GM18867 (cell line): ENCODE results near the gene BOLA1.
A peak's percentile ranks its signal among the peaks of the same experiment; 100 is the strongest.
"Not testable (repeated sequence)": the region's sequence is repeated elsewhere in the genome, so short reads cannot be mapped to it uniquely, and the experiment has no call there.

Experiments
- ATAC-seq: cut with Tn5 transposase; IDR thresholded peaks from one replicate; pipeline ENCODE4 v1.9.1; 2021; ENCODE audit warnings: mild to moderate bottlenecking, moderate library complexity; ENCODE audit not compliant: unreplicated experiment

BOLA1 gene, protein sequence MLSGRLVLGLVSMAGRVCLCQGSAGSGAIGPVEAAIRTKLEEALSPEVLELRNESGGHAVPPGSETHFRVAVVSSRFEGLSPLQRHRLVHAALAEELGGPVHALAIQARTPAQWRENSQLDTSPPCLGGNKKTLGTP

DNA sequence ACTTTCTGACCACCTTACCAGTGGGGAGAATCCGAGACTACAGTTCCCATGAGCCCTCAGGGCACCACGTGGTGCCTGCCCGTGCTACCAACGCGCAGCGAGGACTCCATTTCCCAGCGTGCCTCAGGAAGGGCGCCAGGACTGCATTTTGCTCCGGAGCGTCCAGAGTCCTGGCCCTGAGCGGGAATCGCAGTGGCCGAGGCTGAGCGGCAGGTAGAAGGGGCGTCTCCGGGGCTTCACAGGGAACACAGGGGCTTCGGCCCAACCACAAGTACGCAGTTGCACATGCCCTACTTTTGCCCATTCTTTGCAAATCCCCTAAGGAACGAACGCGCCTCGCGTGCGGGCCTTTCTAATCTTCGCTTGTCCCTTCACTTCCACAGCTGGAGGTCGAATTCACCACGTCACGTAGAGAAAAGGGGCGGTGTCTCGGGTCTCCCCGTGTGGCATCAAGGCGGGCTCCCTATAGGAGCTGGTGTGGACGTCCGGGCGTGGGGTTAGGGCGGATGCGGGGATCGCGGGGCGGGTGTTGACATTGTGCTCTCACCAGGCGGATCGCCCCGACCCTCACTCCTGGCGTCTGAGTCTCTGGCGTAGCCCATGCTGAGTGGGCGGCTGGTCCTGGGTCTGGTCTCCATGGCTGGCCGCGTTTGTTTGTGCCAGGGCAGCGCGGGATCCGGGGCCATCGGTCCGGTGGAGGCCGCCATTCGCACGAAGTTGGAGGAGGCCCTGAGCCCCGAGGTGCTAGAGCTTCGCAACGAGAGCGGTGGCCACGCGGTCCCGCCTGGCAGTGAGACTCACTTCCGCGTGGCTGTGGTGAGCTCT is at the start of gene BOLA1:
Gene BOLA1, plus strand, starts transcription at position 109 of the 825 bp plus-strand sequence. Its CDS starts 492 bp downstream, at position 601.
- ATAC-seq, result peak; percentile 96

DNA sequence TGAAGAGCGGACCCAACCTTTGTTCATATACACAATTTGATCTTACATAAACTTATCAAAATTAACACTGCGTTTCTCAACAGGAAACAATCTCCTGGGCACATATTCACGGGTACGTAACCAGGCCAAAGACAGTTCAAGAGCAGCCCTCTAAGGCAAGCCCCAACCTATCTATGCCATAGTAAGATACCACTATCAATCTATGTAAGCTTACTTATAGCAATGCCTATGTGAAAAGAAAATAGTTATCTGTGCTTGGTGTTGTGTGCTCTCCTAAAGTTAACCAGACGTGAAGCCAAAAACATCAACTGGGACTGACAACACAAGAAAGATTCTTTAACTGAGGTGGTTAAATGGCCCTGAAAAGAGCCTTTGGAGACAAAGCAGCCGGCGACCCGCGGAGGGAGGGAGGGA is 49.4 kb upstream of the BOLA1 start:
- no peak for ATAC-seq

DNA sequence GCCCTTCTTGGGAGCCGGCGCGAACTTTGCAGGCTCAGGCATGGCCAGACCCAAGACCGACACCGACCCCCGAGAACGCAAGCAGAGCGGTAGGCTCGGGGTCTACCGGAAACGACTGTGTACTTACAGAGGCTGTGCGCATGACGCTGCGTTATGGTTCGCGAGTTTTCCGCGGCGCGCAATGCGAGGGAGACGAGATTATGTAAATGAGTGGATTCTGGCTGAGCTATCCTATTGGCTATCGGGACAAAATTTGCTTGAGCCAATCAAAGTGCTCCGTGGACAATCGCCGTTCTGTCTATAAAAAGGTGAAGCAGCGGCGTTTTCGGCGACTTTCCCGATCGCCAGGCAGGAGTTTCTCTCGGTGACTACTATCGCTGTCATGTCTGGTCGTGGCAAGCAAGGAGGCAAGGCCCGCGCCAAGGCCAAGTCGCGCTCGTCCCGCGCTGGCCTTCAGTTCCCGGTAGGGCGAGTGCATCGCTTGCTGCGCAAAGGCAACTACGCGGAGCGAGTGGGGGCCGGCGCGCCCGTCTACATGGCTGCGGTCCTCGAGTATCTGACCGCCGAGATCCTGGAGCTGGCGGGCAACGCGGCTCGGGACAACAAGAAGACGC is 48.5 kb upstream of the BOLA1 start:
- ATAC-seq, result peak; percentile 58

DNA sequence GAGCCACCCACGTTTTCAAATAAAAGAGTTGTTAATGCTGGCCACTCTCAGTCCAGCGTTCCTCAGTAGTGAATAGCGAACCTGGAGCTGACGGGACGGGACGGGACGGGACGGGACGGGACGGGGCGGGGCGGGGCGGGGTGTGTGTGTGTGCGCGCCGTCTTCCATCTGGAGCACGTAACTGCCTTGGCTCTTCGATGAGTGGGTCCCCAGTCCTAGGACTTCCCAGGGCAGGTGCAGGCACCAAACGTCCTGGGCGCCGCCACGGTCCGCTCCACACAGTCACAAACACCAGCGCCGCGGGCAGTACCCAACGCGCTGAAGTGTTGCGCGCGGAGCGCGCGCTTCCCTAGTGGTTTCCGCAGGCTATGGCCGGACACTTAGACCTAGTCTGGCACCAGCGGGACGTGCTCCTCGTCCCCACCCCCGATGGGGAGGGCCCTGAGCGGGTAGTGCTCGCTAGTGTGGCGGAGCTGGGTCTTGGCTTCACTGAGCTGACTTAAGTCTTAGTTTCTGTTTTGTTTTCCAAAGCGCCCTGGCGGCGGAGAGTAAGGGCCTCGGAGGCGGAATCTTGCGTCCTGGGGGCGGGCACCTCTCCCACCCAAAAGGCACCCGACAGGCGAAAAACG is 47.7 kb upstream of the BOLA1 start:
- peak; percentile 41 for ATAC-seq

DNA sequence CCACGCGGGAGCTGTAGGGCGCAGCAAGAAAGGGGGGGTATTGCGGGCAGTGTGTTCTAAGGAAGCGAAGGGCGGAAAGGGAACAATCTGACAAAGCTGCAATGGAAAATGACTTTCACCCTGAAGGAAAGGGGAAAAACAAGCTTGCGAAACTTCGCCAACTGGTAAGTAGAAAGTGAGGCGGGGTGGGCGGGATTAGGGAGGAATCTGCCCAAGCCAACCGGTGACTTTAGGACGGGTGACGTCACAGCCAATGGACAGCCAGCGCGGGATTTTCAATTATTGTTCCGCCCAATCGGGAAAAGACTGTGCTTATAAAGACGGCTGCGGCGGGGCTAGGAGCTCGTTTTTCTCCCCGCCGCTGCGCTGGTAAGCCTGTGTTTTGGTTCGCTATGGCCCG is 47.1 kb upstream of the BOLA1 start:
- ATAC-seq, result peak; percentile 22

DNA sequence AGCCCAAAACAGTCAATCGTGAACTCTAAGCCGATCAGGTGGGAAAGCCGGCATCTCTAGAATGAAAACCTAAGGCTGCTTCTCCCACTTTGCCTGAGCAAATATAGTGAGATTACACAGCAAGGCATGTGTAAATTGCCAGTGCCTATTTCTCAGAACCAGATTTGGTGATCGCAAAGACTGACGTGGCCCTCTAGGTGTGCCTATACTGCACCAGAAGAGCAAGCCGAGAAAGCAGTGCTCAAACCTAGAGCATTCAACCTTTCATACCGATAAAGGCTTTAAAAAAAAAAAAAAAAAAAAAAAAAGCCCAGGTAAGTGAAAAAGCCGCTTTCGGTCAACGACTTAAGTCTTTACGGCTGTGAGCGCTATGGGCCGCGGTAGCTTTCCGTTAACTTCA is 39.1 kb upstream of the BOLA1 start:
- peak; percentile 3 for ATAC-seq

DNA sequence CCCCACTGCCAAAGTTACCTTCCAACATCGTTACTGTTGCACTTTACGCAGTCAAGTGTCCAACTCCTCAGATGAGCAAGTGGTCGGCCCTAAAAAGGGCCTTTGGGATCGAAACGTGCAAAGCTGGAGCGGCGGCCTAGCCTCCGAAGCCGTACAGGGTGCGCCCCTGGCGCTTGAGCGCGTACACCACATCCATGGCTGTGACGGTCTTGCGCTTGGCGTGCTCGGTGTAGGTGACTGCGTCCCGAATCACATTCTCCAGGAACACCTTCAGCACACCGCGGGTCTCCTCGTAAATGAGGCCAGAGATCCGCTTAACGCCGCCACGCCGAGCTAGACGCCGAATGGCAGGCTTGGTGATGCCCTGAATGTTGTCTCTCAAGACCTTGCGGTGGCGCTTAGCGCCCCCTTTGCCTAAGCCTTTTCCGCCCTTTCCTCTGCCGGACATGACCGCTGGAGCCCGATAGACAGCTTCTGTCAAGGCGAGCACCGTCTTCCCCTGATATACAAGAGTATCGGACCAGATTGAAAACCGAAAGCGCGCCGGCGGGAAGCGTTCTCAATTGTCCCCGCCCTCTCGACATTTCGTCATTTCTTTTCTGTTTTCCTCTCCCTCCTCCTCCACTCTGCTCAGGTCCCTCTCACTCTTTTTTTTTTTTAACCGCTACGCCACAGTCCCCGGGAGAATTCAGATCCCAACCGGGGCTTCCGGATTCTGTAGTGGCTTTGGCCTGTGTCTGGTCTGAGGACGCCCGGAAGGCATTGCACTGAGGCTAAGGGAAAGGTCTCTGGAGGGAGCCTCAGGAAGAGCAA is 38.5 kb upstream of the BOLA1 start:
- peak; percentile 73 for ATAC-seq

DNA sequence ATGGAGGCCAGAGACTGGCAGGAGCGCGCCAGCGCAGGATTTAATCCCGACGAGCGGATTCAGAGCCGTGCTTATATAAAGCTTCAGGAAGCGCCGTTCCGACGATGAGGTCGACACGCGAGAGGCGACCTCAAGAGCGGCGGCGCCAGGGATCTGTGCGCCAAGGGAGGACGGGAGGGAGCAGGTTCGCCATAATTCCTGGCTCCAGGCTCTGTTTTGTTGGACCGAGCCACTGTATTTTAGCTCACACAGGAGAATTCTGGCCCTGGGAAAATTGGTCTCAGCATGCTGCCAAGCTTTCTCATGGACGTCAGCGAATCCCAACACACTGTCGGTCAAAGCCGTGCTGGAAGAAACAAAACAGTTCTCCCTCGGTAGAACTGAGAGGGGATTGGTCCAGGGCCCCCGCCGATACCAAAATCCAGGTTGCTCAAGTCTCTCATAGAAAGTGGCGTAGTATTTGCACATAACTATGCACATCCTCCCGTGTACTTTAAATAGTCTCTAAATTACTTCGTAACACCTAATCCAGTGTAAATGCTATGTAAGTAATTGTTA is 37.8 kb upstream of the BOLA1 start:
- ATAC-seq, result not testable (repeated sequence)

DNA sequence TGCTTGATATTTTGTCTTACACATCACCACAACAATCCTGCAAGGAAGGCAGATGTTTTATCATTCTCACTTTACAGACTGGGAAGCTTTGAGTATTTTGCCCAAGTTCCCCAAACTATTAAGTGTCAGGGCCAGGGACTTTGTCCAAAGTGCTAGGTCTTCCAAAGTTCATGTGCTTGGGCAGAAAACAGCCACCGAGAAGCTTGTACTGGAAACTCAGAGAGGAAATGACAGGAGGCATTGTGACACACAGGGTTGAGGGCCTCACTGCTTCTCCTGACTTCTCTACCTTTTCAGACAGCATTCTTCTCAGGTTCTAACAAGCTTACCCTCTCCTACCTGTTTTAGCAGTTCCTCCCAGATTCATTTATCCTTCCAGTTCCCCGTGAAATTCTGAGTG is 32.5 kb upstream of the BOLA1 start:
- not testable (repeated sequence) for ATAC-seq

DNA sequence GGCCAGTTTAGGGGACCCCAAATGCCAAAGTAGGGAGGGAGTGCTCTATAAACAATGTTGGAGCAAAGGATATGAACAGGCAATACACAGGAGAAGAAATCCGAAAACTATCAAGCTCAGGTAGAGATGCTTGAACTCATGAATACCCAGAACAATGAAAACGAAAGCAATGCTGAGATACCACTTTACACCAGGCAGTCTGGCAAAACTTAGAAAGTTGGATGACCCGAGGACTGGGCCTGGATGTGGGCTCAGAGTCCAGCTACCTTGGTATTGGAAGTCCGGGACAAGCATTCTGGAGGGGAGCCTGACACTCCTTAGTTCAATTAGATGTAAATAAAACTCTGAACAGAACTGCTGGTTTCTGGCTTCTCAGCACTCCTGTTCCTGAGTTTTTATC is 26.3 kb upstream of the BOLA1 start:
- ATAC-seq, result not testable (repeated sequence)

DNA sequence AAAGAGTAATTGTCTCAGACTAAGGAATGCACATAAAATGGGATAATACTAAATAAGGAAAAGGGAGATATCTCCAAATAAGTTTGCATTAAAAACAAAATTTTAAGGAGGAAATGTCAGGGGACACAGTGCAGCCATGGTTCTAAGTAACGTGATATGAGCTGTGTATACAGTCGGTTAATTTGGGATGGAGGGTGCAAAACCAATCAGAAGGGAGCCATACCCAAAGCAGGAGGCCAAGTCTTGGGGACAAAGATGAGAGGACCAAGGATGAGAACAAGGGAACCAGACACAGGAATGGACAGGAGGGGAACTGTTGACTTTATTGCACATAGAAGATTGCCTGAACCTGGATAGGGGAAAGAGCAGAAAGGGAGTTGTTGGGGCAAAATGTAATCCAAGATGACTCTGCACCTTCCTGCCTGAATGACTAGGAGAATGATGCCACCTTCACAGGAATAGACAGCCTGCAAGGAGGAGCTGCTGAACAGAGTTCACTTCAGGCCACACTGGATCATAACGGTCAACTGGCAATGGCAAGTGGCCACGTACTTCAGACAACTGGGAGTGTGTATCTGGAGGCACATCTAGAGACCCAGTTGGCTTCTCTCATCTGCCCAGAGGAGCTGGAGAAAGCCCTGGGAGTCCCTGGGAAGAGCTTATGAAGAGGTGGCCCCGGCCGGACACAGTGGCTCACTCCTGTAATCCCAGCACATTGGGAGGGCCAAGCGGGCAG is 22.0 kb upstream of the BOLA1 start:
- no peak for ATAC-seq

DNA sequence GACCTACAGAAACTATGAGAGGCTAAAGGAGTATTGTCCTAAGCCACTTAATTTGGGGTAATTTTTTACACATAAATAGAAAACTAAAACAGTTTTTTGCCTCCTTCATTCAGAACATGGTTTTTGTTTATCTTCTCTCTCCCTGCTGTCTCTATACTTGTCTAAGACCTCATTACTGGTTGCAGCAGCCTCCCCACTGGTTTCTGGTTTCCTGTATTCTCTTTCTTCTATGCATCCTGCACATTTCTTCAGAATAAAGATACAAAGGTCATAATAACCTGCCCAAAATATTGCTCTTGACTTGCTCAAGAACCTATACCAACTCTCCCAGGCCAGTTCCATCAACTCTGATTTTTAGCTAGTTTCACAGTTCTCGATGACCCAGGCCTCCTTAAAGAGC is 19.8 kb upstream of the BOLA1 start:
- ATAC-seq, result no peak

DNA sequence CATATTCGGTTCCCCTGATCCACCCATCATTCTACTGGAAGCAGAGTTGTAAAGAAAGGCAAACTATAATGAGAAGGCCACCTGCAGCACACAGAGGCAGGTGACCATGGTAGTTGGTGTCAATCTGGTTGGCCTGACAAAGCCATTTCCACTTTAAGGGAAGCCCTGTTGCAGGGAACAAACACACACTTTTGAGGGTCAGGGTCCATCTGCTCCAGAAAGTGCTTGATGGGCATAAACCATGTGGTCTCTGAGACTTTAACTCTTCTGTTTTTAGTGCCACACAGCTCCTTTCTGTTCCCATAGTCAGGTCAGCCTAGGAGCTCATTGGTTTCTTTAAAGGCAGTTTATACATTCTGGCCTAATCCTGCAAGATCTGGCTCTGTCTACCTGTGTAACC is 17.5 kb upstream of the BOLA1 start:
- no peak for ATAC-seq

DNA sequence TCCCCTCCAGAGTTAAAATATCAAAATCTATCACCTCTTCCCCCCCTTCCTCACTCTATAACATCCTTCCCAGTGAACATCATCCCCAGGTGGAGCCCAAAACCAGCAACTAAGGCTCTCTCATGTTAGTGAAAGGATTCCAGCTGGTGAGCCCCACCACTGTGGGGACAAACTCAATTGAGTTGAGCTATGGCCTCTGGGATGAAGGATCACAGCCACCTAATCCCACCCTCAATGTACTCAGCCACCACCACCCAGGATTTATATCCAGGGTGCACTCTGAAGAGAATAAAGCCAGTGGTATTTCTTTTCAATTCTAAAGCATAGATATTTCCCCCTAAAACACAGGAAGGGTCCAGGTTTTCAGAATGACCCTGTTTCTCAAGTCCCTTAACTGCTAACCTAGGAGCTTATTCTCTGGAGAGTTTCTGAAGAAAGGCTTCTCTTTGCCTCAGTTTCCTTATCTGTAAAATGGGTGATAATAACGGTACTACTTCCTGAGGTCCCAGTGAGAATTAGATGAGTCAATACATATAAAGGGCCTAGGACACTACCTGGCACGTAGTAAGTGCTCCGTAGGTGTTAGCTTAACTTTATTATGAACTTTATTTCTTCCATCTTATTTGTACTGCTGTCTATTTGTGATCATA is 15.6 kb upstream of the BOLA1 start:
- ATAC-seq, result no peak

DNA sequence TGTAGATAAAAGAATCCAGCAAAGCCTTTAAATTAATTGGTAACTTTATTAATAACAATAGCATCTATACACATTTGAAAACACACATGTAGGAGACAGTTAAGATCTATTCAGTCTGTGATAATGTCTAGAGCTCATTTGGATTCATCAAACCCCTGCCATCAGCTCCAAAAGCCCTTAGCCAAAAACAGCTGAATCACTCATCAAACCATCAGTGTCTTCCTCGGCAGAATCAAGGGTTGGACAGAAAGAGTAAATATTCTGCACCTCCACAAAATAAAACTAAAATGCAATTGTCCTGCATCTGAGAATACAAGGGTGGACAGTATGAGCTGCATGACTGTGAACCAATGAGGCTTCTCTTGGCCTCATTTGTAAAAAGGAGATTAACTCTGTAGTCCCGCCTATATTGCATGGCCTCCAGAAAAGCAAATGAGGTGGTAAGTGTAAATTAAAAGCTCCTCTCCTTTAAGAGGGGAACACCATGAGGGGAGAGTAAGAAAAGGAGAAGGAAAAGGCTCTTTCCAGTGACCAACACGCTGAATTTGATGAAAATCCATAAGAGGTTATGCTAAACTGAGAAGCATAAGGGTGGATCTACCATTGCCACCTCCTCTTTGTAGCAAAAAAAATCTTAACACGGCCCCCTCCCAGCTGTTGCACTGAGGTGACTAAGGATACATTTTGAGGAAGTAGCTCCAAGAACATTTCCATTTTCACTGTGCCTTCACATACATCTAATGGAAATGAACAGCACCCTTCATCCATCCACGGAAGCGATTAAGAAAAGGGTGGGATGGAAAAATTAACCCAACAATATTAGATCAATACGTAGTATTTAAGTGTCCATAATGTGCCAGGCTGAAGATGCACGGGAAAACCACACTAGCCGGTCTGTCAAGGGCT is 14.7 kb upstream of the BOLA1 start:
- ATAC-seq, result no peak

DNA sequence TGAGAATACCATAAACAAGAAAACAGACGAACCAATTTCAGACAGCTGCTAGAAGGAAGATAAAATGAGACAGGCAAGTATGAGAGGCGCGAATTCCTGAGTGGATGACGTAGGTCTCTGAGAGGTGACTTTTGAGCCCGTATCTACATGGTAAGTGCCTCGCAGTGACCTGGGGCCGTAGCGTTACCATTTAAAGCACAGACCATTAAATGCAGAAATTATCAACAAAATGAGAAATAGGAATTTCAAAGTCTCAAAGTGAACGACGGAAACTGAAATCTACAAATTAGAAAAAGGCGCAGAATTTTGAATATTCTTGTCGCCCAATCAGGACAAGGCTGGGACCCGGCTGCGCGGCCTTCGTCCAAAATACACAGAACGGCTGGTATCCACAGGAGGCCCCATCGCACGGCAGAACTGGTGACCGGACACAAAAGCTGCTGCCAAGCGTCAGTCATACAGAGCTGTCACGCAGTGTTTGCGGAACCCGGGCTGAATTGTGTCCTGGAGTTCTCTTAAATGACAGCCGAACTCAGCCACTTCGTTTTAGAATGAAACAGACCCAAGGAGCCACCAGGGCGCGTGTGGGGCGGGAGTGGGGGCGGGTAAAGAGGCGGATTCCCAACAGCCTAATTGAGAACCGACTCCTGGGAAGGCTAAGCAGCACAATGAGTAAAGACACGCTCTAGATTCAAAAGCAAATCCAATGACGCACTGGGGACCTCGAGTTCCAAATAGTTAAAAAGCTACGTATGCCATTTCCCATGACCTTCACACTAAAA is 13.8 kb upstream of the BOLA1 start:
- no peak for ATAC-seq

DNA sequence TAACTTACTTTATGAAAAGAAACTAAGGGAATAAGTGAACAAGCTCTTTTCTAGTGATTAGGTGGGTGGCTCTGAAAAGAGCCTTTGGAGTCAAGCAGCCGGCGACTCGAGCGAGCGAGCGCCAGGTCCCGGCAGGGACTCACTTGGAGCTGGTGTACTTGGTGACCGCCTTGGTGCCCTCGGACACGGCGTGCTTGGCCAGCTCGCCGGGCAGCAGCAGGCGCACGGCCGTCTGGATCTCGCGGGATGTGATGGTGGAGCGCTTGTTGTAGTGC is 13.3 kb upstream of the BOLA1 start:
- not testable (repeated sequence) for ATAC-seq
